Thoracic aorta (tissue), 2 donors: ENCODE results near the gene VPS16. TPM values are rescaled to one million over a fixed set of nuclear protein-coding genes. Genes with fewer than 3 reads are reported as not detected.

Source experiments
- ATAC-seq: fragments of 150-250 bp; one replicate; pipeline ENCODE4 v1.8.0; 2017; ENCODE audit warnings: low read depth; ENCODE audit not compliant: insufficient number of reproducible peaks, low FRiP score
- DNase-seq: peaks from one replicate; pipeline ENCODE4 v3.0.0-alpha.2; 2020; ENCODE audit warnings: low spot score
- H3K27ac ChIP-seq, 2 donors: fragments of 200-600 bp; sonication (generic); 1 replicate in 1 of 2; 2 replicates in 1 of 2; pipeline ENCODE4 v1.5.1; 2016; ENCODE audit warnings: mild to moderate bottlenecking in 2 of 2, moderate library complexity in 2 of 2
- H3K27me3 ChIP-seq: fragments of 200-600 bp; sonication (generic); replicated peaks from 2 replicates; pipeline ENCODE4 v1.6.0; 2016; ENCODE audit warnings: mild to moderate bottlenecking; ENCODE audit not compliant: insufficient read depth
- H3K36me3 ChIP-seq: fragments of 200-600 bp; sonication (generic); one replicate; pipeline ENCODE4 v1.5.1; 2016
- H3K4me1 ChIP-seq, 2 donors: fragments of 200-600 bp; sonication (generic); 1 replicate in 1 of 2; 2 replicates in 1 of 2; pipeline versions ENCODE4 v1.5.1 to v1.6.0; 2016; ENCODE audit warnings: low read depth in 2 of 2, mild to moderate bottlenecking in 1 of 2; ENCODE audit not compliant: control insufficient read depth in 1 of 2
- H3K4me3 ChIP-seq: fragments of 200-600 bp; sonication (generic); 2 replicates; pipeline ENCODE4 v1.5.1; 2016; ENCODE audit warnings: mild to moderate bottlenecking
- H3K9me3 ChIP-seq: fragments of 200-600 bp; sonication (generic); 2 replicates; pipeline ENCODE4 v1.5.1; 2016
- total RNA-seq, 2 donors: library from RNA; depleted of rRNA; stranded (reverse); fragments of >200 nt; gene quantifications; one replicate each; pipeline versions ENCODE4 v1.1.0 to v1.2.3, GENCODE V29; 2016
- TF ChIP-seq, protein P1 (sequence below): fragments of 200-600 bp; sonication (generic); IDR thresholded peaks from one replicate; pipeline ENCODE4 v1.5.1; 2019; ENCODE audit warnings: antibody characterized with exemption

The VPS16 gene
- total RNA-seq, 2 donors from 2014 or later = 21.8 to 24.2 TPM

- H3K27me3 ChIP-seq = no peaks in the 10 kb centered on the region
- peaks cover 0 to 7% of the 10 kb centered on the region in 2 donors for H3K4me1 ChIP-seq
- TF ChIP-seq, protein P1, sequence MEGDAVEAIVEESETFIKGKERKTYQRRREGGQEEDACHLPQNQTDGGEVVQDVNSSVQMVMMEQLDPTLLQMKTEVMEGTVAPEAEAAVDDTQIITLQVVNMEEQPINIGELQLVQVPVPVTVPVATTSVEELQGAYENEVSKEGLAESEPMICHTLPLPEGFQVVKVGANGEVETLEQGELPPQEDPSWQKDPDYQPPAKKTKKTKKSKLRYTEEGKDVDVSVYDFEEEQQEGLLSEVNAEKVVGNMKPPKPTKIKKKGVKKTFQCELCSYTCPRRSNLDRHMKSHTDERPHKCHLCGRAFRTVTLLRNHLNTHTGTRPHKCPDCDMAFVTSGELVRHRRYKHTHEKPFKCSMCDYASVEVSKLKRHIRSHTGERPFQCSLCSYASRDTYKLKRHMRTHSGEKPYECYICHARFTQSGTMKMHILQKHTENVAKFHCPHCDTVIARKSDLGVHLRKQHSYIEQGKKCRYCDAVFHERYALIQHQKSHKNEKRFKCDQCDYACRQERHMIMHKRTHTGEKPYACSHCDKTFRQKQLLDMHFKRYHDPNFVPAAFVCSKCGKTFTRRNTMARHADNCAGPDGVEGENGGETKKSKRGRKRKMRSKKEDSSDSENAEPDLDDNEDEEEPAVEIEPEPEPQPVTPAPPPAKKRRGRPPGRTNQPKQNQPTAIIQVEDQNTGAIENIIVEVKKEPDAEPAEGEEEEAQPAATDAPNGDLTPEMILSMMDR = no peak
- H3K4me3 ChIP-seq = no peak overlapping the region
- H3K9me3 ChIP-seq = no peaks in the 10 kb centered on the region
- DNase-seq (no peak), ATAC-seq (no peak)
- no peak overlapping the region for H3K27ac ChIP-seq
- no peaks in the 10 kb centered on the region for H3K36me3 ChIP-seq
These were observed 61.7 kb downstream of the VPS16 start for GRCh38 chr20:2902291-2902690.

GRCh38 chr20:2902818-2903217 is 62.3 kb downstream of the VPS16 start:
- Histone ChIP-seq H3K4me1 (peaks cover 0 to 9% of the 10 kb centered on the region in 2 donors), H3K9me3 (no peaks in the 10 kb centered on the region), H3K4me3 (no peak overlapping the region), H3K27me3 (no peaks in the 10 kb centered on the region), H3K27ac (no peak overlapping the region), H3K36me3 (no peaks in the 10 kb centered on the region)
- TF ChIP-seq, protein P1 = no peak
- ATAC-seq (no peak), DNase-seq (no peak)

DNA sequence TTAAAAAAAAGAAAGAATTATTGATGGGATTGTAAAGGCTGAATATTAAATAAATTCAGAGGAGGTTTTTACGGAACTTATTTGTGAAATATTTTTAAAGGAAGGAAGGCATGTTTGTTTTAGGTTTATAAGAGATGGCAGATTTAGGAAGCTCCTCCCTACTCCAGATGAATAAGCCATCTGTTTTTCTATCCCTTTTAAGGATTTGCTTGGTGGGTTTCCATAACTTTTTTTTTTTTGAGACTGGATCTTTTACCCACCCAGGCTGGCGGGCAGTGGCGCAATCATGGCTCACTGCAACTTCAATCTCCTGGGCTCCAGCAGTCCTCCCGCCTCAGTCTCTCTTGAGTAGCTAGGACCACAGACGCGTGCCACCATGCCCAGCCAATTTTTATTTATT is 63.1 kb downstream of the VPS16 start:
- no peaks in the 10 kb centered on the region for H3K9me3 ChIP-seq
- no peaks in the 10 kb centered on the region for H3K36me3 ChIP-seq
- H3K27ac ChIP-seq = no peak overlapping the region
- H3K4me3 ChIP-seq = no peak overlapping the region
- TF ChIP-seq, protein P1 = no peak
- DNase-seq (no peak), ATAC-seq (no peak)
- H3K27me3 ChIP-seq = no peaks in the 10 kb centered on the region
- peaks cover 0 to 9% of the 10 kb centered on the region in 2 donors for H3K4me1 ChIP-seq

- peaks cover 0 to 5% of the 10 kb centered on the region in 2 donors for H3K4me1 ChIP-seq
- TF ChIP-seq, protein P1 = no peak
- H3K36me3 ChIP-seq = no peaks in the 10 kb centered on the region
- no peak for ATAC-seq
- H3K9me3 ChIP-seq = no peaks in the 10 kb centered on the region
- H3K27ac ChIP-seq = no peak overlapping the region
- no peak for DNase-seq
- no peak overlapping the region for H3K4me3 ChIP-seq
- H3K27me3 ChIP-seq = no peaks in the 10 kb centered on the region
These were observed 67.0 kb downstream of the VPS16 start for GRCh38 chr20:2907519-2907918.

DNA sequence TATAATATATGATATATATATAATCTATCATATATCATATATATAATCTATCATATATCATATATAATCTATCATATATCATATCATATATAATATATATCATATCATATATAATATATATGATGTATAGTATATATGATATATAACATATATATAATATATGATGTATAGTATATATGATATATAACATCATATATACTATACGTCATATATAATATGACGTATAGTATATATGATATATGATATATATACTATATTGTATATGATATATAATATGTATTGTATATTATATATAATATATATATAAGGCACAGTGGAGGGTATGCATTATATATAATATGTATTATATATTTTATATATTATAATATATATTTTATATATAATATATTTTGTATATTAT is 69.4 kb downstream of the VPS16 start:
- Histone ChIP-seq H3K36me3 (no peaks in the 10 kb centered on the region), H3K27ac (no peak overlapping the region), H3K27me3 (no peaks in the 10 kb centered on the region), H3K9me3 (no peaks in the 10 kb centered on the region), H3K4me3 (no peak overlapping the region), H3K4me1 (peaks cover 0 to 5% of the 10 kb centered on the region in 2 donors)
- ATAC-seq (no peak), DNase-seq (no peak)
- TF ChIP-seq, protein P1 = no peak
